Activated CD8-positive, alpha-beta memory T cell treated with anti-CD3 and anti-CD28 coated beads for 1 hour (primary cell): ENCODE data around the gene OR7A5.
"Not testable (repeated sequence)": the region's sequence is repeated elsewhere in the genome, so short reads cannot be mapped to it uniquely, and the experiment has no call there.

ENCODE experiments used
- DNase-seq, 2 donors: peaks; one replicate each; pipeline ENCODE4 v3.0.0-alpha.2; 2020; ENCODE audit warnings: low read depth in 1 of 2; ENCODE audit errors: extremely low read depth in 1 of 2

OR7A5 gene

GRCh38 chr19:14785102-14785793 lies 49.7 kb downstream of the OR7A5 start:
- DNase-seq = not testable (repeated sequence)

GRCh38 chr19:14784730-14785101 lies 50.3 kb downstream of the OR7A5 start:
- DNase-seq = not testable (repeated sequence)

GRCh38 chr19:14783410-14783998 lies 51.5 kb downstream of the OR7A5 start:
- DNase-seq = not testable (repeated sequence)

- no peak for DNase-seq
Measured at GRCh38 chr19:14782626-14783409, 52.2 kb downstream of the OR7A5 start.

GRCh38 chr19:14781713-14782536 lies 53.1 kb downstream of the OR7A5 start:
- not testable (repeated sequence) for DNase-seq

GRCh38 chr19:14780622-14781225 lies 54.3 kb downstream of the OR7A5 start:
- not testable (repeated sequence) for DNase-seq

GRCh38 chr19:14779151-14779550 lies 55.8 kb downstream of the OR7A5 start:
- no peak for DNase-seq

- DNase-seq = not testable (repeated sequence)
Measured at GRCh38 chr19:14778110-14778845, 56.7 kb downstream of the OR7A5 start, which contains the start of gene ADGRE2. Gene ADGRE2, minus strand, starts transcription at chr19:14778560. Its CDS starts 1,804 bp downstream, at chr19:14776756.

GRCh38 chr19:14777645-14778044 lies 57.3 kb downstream of the OR7A5 start:
- not testable (repeated sequence) for DNase-seq
